ENCODE measurements around the gene GTF2H3.
"Not testable (repeated sequence)": the region's sequence is repeated elsewhere in the genome, so short reads cannot be mapped to it uniquely, and the experiment has no call there.

Gene GTF2H3

DNA sequence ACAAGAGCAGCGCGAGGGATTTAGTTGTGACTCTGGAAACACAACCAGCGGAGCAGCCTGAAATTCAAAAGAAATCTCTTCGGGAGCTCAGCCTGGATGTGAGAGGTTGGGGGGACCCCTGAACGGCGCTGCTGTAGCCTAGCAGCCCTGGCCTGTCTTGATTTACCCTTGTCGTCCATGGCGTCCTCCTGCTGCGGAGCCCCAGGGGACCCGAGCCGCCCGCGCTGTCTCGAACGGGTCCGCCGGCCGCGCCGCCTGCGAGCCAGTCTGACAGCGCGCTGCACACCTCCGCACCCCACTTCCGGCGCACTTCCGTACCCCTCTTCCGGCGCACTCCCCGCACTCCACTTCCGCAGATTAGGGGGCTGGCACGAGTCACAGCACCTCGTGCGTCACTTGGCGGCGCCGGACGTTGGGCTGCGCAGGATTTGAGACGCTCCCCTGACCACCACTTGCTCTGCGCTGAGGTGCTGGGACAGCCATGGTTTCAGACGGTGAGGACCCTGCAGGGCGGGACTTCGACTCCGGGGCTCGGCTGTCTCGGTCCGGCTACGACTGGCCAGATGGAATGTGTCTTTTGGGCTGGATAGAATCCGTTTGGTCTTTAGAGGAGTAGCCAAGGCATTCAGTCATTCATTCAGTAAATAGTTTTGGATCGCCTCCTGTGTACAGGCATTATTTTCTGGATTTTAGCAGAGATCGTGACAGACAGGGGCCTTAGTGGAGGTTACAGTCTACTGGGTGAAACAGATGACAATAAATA, at the start of gene GTF2H3, which contains the start of gene EIF2B1:
Gene GTF2H3 (plus strand): TSS at position 451 of the 763 bp plus-strand sequence. CDS start 31 bp downstream, at position 482.
Gene EIF2B1 (minus strand): TSS at position 308 of the 763 bp plus-strand sequence. CDS start 129 bp downstream, at position 179.
- peak; percentile 92 to 96 for DNase-seq

DNA sequence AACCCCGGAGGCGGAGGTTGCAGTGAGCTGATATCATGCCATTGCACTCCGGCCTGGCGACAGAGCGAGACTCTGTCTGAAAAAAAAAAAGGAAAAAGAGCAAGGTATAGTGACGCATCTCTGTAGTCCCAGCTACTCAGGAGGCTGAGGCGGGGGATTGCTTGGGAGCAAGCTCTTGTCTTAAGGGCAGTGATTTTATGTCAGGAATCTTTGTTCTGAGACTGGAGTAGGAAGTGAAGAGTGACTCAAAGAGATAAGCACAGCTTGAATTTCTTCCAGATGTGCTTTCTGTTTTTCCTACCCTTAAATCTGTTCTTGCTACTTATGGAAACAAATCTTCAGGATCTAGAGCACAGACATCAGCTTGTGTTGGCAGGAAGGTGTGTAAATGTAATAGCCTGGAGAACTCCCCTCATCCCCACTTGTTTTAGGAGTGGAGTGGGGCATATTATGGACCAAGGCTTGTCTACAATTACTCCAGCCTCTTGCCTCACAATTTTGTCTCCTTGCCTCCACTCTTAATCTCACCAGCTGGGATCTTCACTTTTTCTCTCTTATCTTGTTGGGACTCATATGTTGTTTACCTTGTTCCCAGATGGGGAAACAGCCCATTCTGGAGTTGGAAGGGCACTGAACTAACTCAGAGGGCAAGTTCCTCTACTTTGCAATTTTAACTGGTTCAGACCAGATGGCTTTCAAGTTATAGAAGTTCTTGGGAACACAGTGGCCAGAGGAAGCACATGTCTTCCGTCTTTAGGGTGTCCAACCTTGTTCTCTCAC, 41.7 kb upstream of the GTF2H3 start:
- DNase-seq, result no peak

DNA sequence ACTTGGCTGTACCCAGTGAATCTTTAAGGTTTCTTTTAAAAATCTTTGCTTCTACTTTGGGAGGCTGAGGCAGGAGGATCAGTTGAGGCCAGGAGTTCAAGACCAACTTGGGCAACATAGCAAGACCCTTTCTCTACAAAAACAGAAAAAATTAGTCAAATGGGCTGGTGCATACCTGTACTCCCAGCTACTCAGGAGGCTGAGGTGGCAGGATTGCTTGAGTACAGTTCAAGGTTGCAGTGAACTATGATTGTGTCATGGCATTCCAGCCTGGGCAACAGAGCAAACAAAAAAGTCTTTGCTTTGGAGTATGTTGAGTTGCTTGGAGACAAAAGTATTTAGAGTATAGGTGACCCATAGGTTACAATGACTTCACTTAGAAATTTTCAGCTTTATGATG, 37.9 kb upstream of the GTF2H3 start:
- no peak for DNase-seq

DNA sequence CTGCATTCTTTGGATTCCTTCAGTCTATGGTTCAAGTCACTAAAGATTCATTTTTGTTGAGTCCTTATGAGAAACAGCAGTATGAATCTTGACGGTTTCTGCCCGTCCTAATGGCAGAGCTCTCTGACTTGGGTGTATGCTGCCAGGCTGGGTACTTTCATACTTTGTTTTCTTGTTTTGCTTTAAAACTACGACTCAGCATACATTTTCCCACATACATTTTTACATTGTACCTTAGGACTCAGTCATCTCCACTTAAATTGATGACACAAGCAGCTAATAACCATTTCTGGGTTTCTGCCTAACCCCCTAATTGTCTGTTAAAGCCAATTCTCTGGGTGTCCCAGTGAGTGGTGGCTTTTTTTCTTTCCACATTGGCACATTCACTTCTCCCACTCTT, 36.5 kb upstream of the GTF2H3 start:
- no peak for DNase-seq

DNA sequence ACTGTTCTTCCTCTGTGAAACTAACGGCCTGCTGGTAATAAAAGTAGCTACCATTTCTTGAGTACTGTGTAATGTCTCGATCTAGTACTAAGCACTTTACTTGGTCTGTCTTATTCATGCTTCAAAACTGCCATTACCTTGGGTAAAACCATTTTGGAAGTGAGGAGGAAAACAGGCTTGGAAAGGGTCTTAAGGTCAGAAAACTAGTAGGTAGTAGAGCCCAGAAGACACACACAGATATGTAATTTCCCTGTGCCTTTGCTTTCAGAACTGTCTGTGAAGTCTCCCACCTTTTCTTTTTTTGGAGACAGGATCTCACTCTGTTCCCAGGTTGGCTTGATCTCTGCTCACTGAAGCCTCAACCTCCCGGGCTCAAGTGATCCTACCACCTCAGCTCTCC, 35.1 kb upstream of the GTF2H3 start:
- DNase-seq, result no peak

DNA sequence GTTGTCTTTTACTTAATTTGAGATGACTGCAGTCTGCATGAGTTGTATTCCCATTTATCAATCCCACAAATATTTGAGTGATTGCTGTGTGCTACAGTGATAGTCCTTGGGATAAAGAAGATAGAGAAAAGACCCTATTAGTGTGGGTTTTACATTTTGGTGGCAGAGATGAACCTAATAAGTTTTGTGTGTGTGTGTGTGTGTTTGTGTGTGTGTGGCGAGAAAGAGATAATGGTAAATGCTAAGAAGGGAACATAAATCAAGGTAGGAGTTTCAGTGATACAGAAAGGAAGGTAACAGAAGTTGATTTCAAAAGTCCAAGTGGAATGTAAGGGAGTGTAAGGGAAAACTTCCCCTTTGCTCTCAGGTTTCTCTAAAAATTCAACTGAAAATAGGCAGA, 34.3 kb upstream of the GTF2H3 start:
- DNase-seq, result no peak

DNA sequence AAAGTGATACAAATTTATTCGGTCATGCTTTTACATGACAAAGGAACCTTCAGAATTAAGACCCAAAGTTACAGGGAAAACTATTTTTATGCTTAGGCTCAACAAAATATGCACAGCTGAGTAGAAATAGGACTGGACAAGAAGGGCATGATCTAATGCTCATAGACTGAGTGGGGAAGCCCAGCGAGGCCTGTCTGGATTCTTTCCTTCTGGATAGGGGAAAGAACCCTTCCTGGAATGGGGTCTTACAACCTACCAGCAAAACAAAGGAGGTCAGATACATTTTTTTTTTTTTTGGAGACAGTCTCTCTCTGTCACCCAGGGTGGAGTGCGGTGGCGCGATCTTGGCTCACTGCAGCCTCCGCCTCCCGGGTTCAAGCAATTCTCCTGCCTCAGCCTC, 33.9 kb upstream of the GTF2H3 start:
- DNase-seq, result no peak

DNA sequence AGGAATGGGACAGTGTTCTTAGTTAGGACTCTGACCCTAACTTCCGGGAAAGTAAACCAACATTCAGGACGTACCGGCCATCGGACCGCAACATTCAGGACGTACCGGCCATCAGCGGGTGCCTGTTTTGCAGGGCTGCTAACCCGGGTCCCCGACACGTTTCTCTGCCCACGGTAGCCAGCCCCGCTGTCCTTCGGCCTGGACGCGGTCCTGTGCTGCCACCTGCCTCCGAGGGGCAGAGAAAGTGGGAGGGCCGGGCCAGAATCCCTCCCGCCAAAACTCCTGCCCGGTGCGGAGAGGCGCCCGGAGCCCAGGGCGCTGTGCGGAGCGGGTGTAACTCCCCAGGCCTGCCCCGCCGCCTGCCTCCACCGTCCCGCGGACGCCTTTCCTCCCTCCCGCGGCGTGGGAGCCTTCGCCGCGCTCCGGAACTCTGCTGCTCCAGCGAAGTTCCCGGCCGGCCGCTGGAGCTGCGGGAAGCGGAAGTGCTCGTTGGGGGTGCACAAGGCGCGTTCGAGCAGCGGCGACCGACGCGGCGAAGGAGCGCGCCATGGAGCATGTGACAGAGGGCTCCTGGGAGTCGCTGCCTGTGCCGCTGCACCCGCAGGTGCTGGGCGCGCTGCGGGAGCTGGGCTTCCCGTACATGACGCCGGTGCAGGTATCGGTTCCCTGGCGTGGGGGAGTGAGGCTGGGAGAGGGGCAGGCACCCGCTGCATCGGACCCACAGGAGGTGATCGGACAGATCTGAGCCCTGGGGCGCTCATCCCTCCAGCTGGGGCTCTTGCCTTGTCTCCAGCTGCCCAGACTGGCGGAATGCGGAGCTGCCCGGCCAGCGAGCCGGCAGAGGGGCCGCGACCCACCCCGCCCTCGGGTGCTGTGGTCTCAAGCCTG, 31.8 kb upstream of the GTF2H3 start, which contains the start of gene DDX55:
Gene DDX55 (plus strand): TSS at position 498 of the 888 bp plus-strand sequence. CDS start 50 bp downstream, at position 548.
- DNase-seq, result peak; percentile 78 to 83

DNA sequence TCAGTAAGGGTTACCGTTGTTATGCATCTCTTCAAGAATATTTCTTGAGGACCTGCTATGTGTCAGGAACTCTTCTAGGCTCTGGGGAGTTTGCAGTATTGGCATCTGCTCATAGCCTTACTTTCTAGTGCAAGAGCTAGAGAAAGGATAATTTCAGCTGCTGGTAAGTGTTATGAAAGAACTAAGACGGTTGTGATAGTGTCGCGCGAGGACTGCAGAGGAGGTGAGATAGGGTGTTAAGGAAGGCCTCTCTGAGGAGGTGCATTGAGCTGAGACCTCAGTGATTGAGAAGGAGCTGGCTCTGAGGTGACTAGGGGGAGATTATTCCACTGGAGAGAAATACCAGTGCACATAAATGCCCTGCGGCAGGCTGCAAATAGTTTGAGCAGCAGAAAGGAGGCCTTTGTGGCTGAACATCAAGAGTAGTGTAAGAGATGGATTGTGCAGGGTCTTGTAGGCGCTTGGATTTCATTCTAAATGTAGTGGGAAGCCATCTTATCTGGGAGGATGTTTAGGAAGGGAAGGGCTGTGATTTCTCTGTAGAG, 30.9 kb upstream of the GTF2H3 start:
- peak in 1 of 2 experiments; percentile 8 for DNase-seq

DNA sequence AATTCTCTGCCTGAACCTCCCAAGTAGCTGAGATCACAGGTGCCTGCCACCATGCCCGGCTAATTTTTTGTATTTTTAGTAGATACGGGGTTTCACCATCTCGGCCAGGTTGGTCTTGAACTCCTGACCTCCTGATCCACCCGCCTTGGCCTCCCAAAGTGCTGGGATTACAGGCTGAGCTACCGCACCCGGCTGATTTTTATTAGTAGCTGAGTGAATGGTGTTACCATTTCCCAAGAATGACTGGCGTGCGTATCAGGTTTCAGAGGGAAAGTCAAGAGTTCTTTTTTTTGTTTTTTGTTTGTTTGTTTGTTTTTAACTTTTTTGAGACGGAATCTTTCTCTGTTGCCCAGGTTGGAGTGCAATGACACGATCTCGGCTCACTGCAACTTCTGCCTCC, 30.1 kb upstream of the GTF2H3 start:
- DNase-seq, result not testable (repeated sequence)

DNA sequence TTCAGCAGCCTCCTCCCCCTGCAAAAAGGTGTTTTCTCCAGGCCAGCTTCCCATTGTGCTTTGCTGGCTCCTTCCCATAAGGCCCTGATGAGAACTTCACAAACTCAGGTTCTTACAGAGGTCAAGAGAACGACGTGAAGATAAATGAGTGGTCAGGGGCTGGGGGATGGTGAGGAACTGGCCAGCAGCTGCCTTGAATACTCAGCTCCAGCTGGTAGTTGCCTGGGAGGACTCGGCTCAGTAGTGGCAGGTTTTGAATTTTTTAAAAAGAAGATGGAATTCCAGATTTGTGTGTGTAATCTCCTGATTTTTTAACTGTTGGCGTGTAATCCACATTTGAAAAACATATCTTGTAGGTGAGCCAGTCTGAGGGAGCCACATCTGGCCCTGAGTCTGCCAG, 25.9 kb upstream of the GTF2H3 start:
- DNase-seq, result no peak

DNA sequence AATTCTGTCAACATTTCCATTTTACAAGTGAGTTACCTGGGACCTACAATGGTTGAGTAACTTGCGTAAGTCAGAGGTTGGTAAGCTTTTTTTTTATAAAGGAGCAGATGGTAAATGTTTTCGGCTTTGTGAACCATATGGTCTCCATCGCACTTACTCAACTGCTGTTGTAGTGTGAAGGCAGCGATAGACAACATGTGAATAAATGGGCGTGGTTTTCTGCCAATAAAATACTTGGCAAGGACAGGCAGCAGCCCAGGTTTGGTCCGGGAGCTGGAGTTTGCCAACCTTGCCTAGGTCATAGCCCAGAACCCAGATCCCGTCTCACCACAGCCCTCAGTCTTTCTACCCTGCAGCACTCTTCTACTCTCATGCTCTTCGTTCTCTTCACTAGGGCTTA, 25.4 kb upstream of the GTF2H3 start:
- DNase-seq, result no peak

DNA sequence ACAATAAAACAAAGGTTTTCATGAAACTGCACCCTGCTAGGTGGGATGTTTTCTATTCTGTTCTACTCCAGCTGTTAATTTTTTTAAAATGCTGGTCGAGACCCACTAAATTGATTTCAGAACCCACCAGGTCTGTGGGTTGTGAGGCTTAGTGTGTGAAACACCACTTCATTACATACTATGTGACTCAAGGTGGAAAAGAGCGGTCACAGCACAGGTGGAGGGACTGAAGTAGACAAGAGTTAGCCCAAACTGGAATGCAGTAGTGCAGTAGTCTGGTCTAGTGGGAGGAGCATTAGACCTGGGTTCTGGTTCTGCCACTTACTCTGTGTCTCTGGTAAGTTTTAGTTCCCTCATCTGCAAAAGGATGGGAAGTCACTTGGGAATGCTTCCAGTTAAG, 19.5 kb upstream of the GTF2H3 start:
- DNase-seq, result no peak

DNA sequence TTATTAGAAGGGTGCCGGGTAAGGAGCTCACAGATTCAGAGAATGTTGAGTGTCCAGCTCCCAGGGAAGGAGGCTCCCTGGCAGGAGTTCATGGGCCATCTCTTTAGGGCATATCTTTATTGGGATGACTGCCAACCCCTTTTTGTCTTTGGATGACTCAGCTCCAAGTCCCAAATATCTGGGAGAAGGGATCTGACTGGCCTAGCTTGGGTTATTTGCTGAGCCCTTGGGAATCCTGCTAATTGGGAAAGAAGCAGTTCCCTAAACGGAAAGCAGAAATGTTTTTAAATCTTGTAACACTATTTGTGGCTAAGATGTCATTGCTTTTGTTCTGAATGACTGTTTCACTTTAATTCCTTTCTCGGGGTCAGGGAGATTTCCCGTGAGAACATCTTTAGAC, 19.1 kb upstream of the GTF2H3 start:
- DNase-seq, result no peak

DNA sequence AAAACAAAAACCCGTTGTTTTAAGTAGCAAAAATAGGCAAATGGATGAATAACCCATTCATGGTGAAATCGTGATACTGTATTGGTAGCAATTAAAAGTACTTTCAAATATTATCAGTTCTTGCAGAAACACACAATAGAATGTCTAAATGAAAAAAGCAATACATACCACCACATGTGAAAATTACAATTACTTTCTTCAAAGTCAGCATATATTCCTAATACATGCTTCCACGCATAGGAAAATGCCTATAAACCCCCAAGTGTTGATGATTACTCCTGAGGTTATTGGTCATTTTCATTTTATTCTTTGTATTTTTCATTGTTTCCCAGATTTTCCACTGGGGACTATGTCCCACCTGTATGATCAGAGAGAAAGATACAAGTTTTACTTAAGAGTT, 16.5 kb upstream of the GTF2H3 start:
- no peak for DNase-seq

DNA sequence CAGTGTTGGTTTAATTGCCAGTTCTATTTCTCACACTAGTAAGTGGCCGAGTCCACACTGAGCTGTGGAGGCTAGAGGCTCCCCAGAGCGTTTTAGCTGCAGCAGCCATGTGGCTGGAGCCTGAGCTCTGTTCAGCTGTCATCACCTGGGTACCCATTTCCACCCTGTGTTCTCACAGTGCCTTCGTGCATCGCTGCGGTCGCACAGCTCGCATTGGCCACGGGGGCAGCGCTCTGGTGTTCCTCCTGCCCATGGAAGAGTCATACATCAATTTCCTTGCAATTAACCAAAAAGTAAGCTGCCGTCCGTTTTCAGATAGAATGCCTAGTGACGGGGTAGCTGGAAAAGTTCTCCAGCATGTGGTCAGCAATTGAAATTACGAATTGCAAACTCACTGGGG, 16.0 kb upstream of the GTF2H3 start:
- no peak for DNase-seq

DNA sequence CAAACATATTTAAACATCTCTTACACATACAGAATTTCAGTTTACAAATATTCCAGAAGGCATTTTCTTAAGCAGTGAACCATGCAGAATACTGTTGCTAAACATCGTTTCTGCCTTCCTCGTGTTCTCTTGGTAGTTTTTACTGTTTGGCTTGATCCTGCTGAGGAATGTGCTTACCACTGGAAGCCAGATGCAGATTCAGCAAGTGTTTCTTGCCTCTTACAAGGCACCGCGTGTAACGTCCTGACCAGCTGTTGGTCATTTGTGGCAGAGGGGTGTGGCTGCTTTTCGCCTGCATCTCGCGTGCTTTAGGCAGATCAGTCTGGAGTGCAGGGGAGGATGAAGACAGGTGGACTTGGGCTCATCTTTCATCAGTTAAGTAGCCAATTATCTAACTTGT, 12.5 kb upstream of the GTF2H3 start:
- DNase-seq, result no peak

DNA sequence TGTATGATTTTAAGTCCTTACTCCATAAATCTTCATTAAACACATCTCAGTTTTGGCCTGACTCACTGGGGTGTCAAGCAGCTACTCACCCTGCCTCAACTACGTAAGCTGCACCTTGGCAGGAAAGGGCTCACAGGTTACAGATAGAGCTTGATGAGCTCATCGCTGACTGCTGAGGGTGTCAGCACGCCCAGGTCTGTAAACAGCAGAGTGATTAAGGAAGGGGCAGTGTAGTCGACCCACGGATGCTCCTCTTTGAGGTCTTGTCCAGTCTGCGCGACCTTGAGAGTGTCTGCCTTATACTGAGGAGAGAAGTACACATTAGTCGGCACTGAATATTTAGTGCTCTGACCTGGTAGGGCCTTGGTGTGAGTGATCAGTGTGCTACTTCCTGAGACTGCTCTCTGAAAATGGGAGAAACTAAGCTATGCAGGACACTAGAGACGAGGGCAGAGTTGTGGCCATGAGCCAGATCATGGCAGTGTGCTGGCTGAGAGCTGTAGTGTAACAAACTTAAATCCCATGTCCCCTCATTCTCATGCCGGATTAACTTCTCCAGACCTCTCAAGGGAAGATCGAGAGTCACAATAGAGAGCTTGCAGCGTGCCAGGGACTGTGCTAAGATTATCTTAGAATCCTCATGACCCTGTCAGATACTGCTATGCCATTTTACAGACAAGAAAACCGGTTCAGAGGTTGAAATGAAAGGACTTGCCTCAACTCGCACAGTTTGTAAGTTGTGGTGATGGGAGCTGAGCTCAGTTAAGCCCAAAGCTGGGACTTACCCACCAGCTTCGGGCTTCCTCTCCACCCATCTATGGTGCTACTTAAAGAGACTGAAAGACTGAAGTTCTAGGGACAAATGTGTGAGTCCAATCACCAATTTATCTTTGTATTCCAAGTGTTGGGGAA, 11.8 kb upstream of the GTF2H3 start:
- no peak for DNase-seq

DNA sequence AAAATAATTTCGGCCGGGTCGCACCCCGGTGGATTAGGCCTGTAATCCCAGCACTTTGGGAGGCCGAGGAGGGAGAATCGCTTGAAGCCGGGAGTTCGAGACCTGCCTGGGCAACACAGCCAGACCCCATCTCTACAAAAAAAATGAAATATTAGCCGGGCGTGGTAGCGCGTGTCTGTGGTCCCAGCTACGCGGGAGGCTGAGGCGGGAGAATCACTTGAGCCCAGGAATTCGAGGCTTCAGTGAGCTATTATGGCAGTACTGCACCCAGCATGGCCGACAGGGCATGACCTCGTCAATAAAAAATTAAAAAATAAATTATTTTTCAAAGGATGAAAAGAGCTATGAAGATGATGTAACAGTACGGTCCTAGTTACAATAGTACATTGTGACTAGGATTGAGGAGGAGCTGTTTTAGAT, 523 bp downstream of the GTF2H3 start:
- DNase-seq, result peak in 1 of 2 experiments; percentile 5

DNA sequence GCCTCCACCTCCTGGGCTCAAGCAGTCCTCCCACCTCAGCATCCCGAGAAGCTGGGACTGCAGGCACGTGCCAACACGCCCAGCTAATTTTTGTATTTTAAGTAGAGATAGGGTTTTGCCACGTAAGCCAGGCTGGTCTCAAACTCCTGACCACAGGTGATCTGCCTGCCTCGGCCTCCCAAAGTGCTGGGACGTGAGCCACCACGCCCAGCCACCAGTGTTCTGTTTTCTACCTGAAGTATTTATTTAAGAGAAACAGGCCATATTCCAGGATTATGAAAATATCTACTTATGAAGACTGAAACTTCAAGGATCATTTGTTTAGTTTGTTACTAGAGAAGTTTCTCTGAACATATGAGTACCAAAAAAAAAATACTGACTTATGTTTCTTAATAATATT, 10.3 kb downstream of the GTF2H3 start:
- no peak for DNase-seq

DNA sequence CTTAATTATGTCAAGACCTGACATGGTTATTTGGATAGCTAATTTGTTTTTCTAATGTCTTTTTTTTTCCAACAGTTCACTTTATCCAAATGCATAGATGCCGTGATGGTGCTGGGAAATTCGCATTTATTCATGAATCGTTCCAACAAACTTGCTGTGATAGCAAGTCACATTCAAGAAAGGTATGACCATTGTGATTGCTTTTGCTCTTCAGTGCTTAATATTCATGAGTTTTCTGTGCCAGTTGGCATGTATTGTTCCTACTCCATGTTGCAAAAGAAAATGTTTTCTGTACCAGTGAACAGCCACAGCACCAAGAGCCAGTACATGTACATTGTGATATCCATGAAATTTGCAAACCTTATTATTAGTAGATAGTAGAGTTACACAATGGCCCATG, 11.8 kb downstream of the GTF2H3 start:
- DNase-seq, result no peak

DNA sequence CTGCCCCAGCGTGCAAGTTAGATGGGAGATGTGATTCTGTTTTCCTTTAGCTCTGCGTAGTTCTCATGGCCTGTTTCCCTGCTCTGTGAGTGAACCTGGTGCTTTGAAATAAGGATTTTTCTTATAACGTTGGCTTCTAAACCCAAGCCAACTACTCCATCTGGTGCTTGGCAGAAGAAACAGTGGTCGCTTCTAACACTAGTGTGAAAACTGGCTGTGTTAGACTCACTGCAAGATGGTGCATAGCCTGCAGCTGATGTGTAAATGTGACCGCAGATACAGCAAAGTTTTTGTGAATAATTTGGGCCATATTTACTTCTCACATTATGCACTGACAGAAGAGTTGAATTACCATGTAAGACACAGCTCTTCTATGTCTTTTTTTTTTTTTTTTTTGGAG, 12.2 kb downstream of the GTF2H3 start:
- DNase-seq, result no peak

Data from stimulated activated CD4-positive, alpha-beta T cell treated with anti-CD3 and anti-CD28 coated beads, Interleukin-4, amount 100 ng/mL, for 4 hours (primary cell).